ENCODE results near the gene RIMS4. TPM values are rescaled to one million over a fixed set of nuclear protein-coding genes. Genes with fewer than 3 reads are reported as not detected.
A peak's percentile ranks its signal among the peaks of the same experiment; 100 is the strongest.

The RIMS4 gene
- total and polyA plus RNA-seq, 2 donors: 0.14 to 0.21 TPM

GRCh38 chr20:44736170-44737021 lies 74.0 kb downstream of the RIMS4 start:
- peak in 5 of 9 donors; percentile 28 to 75 (median 41) for DNase-seq (ENCODE audit: low read depth in 6 of 9, low spot score in 9 of 9)
- Histone ChIP-seq H3K27ac (ENCODE audit: low read depth in 1 of 2, low read length in 1 of 2) (no peak overlapping the region), H3K27me3 (ENCODE audit: control insufficient read depth in 2 of 2, insufficient read depth in 1 of 2, low read length in 1 of 2) (peaks cover 0 to 3% of the 10 kb centered on the region in 2 donors), H3K36me3 (ENCODE audit: control insufficient read depth in 2 of 2, insufficient read depth in 2 of 2, low read length in 1 of 2) (no peaks in the 10 kb centered on the region), H3K4me3 (ENCODE audit: low read length in 2 of 2) (no peak overlapping the region), H3K4me1 (ENCODE audit: control insufficient read depth in 2 of 2, insufficient read depth in 2 of 2, low read length in 2 of 2) (peaks cover 0 to 3% of the 10 kb centered on the region in 2 donors), H3K9me3 (ENCODE audit: control insufficient read depth in 2 of 2, insufficient read depth in 1 of 2, low read length in 1 of 2) (peaks cover 0 to 3% of the 10 kb centered on the region in 2 donors)
- 69% methylated on average over 6 of the region's 6 CpGs for WGBS

DNA sequence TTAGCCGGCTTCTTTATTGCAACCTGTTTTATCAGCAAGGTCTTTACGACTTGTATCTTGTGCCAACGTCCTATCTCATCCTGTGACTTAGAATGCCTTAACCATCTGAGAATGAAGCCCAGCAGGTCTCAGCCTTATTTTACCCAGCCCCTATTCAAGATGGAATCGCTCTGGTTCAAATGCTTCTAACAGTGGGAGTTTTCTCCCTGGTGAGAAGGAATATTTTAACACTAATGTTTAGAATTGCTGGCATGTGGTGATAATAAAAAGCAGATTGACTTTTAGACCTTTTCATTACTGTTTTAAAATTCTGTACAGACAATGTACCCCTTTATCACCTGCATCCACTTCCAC lies 74.6 kb downstream of the RIMS4 start:
- peaks cover 0 to 3% of the 10 kb centered on the region in 2 donors for H3K9me3 ChIP-seq (ENCODE audit: control insufficient read depth in 2 of 2, insufficient read depth in 1 of 2, low read length in 1 of 2)
- H3K27me3 ChIP-seq (ENCODE audit: control insufficient read depth in 2 of 2, insufficient read depth in 1 of 2, low read length in 1 of 2): no peaks in the 10 kb centered on the region
- H3K36me3 ChIP-seq (ENCODE audit: control insufficient read depth in 2 of 2, insufficient read depth in 2 of 2, low read length in 1 of 2): no peaks in the 10 kb centered on the region
- 97% methylated on average over 4 of the region's 4 CpGs for WGBS
- no peak for DNase-seq (ENCODE audit: low read depth in 6 of 9, low spot score in 9 of 9)
- H3K4me1 ChIP-seq (ENCODE audit: control insufficient read depth in 2 of 2, insufficient read depth in 2 of 2, low read length in 2 of 2): peaks cover 0 to 3% of the 10 kb centered on the region in 2 donors
- H3K27ac ChIP-seq (ENCODE audit: low read depth in 1 of 2, low read length in 1 of 2): no peak overlapping the region
- H3K4me3 ChIP-seq (ENCODE audit: low read length in 2 of 2): no peak overlapping the region

- peaks cover 0 to 3% of the 10 kb centered on the region in 2 donors for H3K9me3 ChIP-seq (ENCODE audit: control insufficient read depth in 2 of 2, insufficient read depth in 1 of 2, low read length in 1 of 2)
- H3K4me3 ChIP-seq (ENCODE audit: low read length in 2 of 2): no peak overlapping the region
- H3K27ac ChIP-seq (ENCODE audit: low read depth in 1 of 2, low read length in 1 of 2): no peak overlapping the region
- H3K27me3 ChIP-seq (ENCODE audit: control insufficient read depth in 2 of 2, insufficient read depth in 1 of 2, low read length in 1 of 2): no peaks in the 10 kb centered on the region
- no peak for DNase-seq (ENCODE audit: low read depth in 6 of 9, low spot score in 9 of 9)
- 88% methylated on average over 3 of the region's 3 CpGs for WGBS
- no peaks in the 10 kb centered on the region for H3K36me3 ChIP-seq (ENCODE audit: control insufficient read depth in 2 of 2, insufficient read depth in 2 of 2, low read length in 1 of 2)
- H3K4me1 ChIP-seq (ENCODE audit: control insufficient read depth in 2 of 2, insufficient read depth in 2 of 2, low read length in 2 of 2): peaks cover 0 to 3% of the 10 kb centered on the region in 2 donors
Measured at GRCh38 chr20:44734938-44735337, 75.4 kb downstream of the RIMS4 start.

DNA sequence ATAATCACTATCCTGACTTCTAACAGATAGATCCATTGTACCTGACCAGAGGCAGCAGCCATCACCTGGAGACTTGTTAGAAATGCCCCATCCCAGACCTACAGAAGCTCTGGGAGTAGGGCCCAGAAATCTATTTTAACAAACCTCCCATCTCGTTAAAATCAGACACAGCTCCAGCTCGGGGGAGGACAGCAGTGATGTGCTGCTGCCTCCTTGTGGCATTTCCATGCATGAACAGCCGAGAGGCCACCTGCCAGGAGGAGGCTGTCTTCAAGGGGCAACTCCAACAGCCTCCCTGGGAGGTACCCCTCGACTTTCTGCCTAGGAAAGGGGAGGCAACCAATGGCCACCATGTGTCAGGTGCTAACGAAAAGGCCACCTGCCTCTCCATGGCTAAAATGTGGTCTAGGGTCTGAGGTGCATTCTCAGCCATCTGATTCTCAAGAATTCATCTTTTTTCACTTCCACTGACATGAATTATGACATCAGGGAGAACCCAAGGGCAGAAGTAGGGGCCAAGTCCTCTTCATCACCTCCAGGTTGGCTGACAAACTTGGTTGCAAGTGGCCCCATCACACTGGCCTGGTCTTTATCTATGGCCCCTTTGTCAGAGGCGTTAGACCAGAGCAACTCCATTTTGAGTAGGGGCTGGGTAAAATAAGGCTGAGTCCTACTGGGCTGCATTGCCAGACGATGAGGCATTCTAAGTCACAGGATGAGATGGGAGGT lies 76.8 kb downstream of the RIMS4 start:
- Histone ChIP-seq H3K27me3 (ENCODE audit: control insufficient read depth in 2 of 2, insufficient read depth in 1 of 2, low read length in 1 of 2) (no peaks in the 10 kb centered on the region), H3K36me3 (ENCODE audit: control insufficient read depth in 2 of 2, insufficient read depth in 2 of 2, low read length in 1 of 2) (no peaks in the 10 kb centered on the region), H3K9me3 (ENCODE audit: control insufficient read depth in 2 of 2, insufficient read depth in 1 of 2, low read length in 1 of 2) (peaks cover 0 to 3% of the 10 kb centered on the region in 2 donors), H3K4me3 (ENCODE audit: low read length in 2 of 2) (no peak overlapping the region), H3K4me1 (ENCODE audit: control insufficient read depth in 2 of 2, insufficient read depth in 2 of 2, low read length in 2 of 2) (peaks cover 0 to 3% of the 10 kb centered on the region in 2 donors), H3K27ac (ENCODE audit: low read depth in 1 of 2, low read length in 1 of 2) (no peak overlapping the region)
- WGBS: 35% methylated on average over 7 of the region's 7 CpGs
- peak in 8 of 9 donors; percentile 45 to 82 (median 61) for DNase-seq (ENCODE audit: low read depth in 6 of 9, low spot score in 9 of 9)

- WGBS: 78% methylated on average over 6 of the region's 6 CpGs
- H3K27ac ChIP-seq (ENCODE audit: low read depth in 1 of 2, low read length in 1 of 2): no peak overlapping the region
- no peaks in the 10 kb centered on the region for H3K27me3 ChIP-seq (ENCODE audit: control insufficient read depth in 2 of 2, insufficient read depth in 1 of 2, low read length in 1 of 2)
- peaks cover 0 to 3% of the 10 kb centered on the region in 2 donors for H3K4me1 ChIP-seq (ENCODE audit: control insufficient read depth in 2 of 2, insufficient read depth in 2 of 2, low read length in 2 of 2)
- peaks cover 0 to 3% of the 10 kb centered on the region in 2 donors for H3K9me3 ChIP-seq (ENCODE audit: control insufficient read depth in 2 of 2, insufficient read depth in 1 of 2, low read length in 1 of 2)
- DNase-seq (ENCODE audit: low read depth in 6 of 9, low spot score in 9 of 9): no peak
- H3K4me3 ChIP-seq (ENCODE audit: low read length in 2 of 2): no peak overlapping the region
- no peaks in the 10 kb centered on the region for H3K36me3 ChIP-seq (ENCODE audit: control insufficient read depth in 2 of 2, insufficient read depth in 2 of 2, low read length in 1 of 2)
Measured at GRCh38 chr20:44732327-44732726, 78.0 kb downstream of the RIMS4 start.

DNA sequence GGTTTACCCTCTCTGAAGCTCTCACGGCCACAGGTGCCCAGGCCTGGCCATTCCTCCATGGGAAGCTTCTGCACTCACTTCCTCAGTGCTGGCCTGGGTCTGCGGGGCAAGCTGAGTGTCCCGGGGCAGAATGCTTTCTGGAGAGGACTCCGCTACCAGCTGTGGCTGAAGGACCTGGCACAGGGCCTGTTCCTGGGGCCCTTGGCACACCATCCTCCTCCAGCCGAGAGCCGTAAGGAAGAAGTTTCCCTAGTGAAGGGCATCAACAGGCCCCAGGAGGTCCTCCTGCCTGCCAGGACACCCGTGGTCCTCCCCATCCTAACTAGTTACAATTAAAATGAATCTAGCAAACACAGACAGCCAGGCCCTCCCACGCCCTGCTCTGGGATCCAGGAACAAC lies 78.7 kb downstream of the RIMS4 start:
- Histone ChIP-seq H3K27me3 (ENCODE audit: control insufficient read depth in 2 of 2, insufficient read depth in 1 of 2, low read length in 1 of 2) (no peaks in the 10 kb centered on the region), H3K36me3 (ENCODE audit: control insufficient read depth in 2 of 2, insufficient read depth in 2 of 2, low read length in 1 of 2) (no peaks in the 10 kb centered on the region), H3K9me3 (ENCODE audit: control insufficient read depth in 2 of 2, insufficient read depth in 1 of 2, low read length in 1 of 2) (peaks cover 0 to 3% of the 10 kb centered on the region in 2 donors), H3K27ac (ENCODE audit: low read depth in 1 of 2, low read length in 1 of 2) (no peak overlapping the region), H3K4me1 (ENCODE audit: control insufficient read depth in 2 of 2, insufficient read depth in 2 of 2, low read length in 2 of 2) (peaks cover 0 to 3% of the 10 kb centered on the region in 2 donors), H3K4me3 (ENCODE audit: low read length in 2 of 2) (no peak overlapping the region)
- no peak for DNase-seq (ENCODE audit: low read depth in 6 of 9, low spot score in 9 of 9)
- WGBS: 95% methylated on average over 8 of the region's 8 CpGs

- no peaks in the 10 kb centered on the region for H3K9me3 ChIP-seq (ENCODE audit: control insufficient read depth in 2 of 2, insufficient read depth in 1 of 2, low read length in 1 of 2)
- H3K27ac ChIP-seq (ENCODE audit: low read depth in 1 of 2, low read length in 1 of 2): no peak overlapping the region
- WGBS: 98% methylated on average over 2 of the region's 2 CpGs
- no peak overlapping the region for H3K4me3 ChIP-seq (ENCODE audit: low read length in 2 of 2)
- no peaks in the 10 kb centered on the region for H3K36me3 ChIP-seq (ENCODE audit: control insufficient read depth in 2 of 2, insufficient read depth in 2 of 2, low read length in 1 of 2)
- DNase-seq (ENCODE audit: low read depth in 6 of 9, low spot score in 9 of 9): no peak
- no peaks in the 10 kb centered on the region for H3K27me3 ChIP-seq (ENCODE audit: control insufficient read depth in 2 of 2, insufficient read depth in 1 of 2, low read length in 1 of 2)
- no peaks in the 10 kb centered on the region for H3K4me1 ChIP-seq (ENCODE audit: control insufficient read depth in 2 of 2, insufficient read depth in 2 of 2, low read length in 2 of 2)
Measured at GRCh38 chr20:44730441-44730840, 79.9 kb downstream of the RIMS4 start.

GRCh38 chr20:44728801-44729443 lies 81.4 kb downstream of the RIMS4 start:
- no peak for DNase-seq (ENCODE audit: low read depth in 6 of 9, low spot score in 9 of 9)
- no peak overlapping the region for H3K27ac ChIP-seq (ENCODE audit: low read depth in 1 of 2, low read length in 1 of 2)
- H3K36me3 ChIP-seq (ENCODE audit: control insufficient read depth in 2 of 2, insufficient read depth in 2 of 2, low read length in 1 of 2): no peaks in the 10 kb centered on the region
- WGBS: 61% methylated on average over 9 of the region's 9 CpGs
- no peaks in the 10 kb centered on the region for H3K9me3 ChIP-seq (ENCODE audit: control insufficient read depth in 2 of 2, insufficient read depth in 1 of 2, low read length in 1 of 2)
- H3K27me3 ChIP-seq (ENCODE audit: control insufficient read depth in 2 of 2, insufficient read depth in 1 of 2, low read length in 1 of 2): peaks cover 0 to 7% of the 10 kb centered on the region in 2 donors
- H3K4me1 ChIP-seq (ENCODE audit: control insufficient read depth in 2 of 2, insufficient read depth in 2 of 2, low read length in 2 of 2): no peaks in the 10 kb centered on the region
- no peak overlapping the region for H3K4me3 ChIP-seq (ENCODE audit: low read length in 2 of 2)

GRCh38 chr20:44727651-44728050 lies 82.7 kb downstream of the RIMS4 start:
- no peaks in the 10 kb centered on the region for H3K9me3 ChIP-seq (ENCODE audit: control insufficient read depth in 2 of 2, insufficient read depth in 1 of 2, low read length in 1 of 2)
- H3K27ac ChIP-seq (ENCODE audit: low read depth in 1 of 2, low read length in 1 of 2): no peak overlapping the region
- no peaks in the 10 kb centered on the region for H3K4me1 ChIP-seq (ENCODE audit: control insufficient read depth in 2 of 2, insufficient read depth in 2 of 2, low read length in 2 of 2)
- WGBS: 96% methylated on average over 2 of the region's 2 CpGs
- H3K36me3 ChIP-seq (ENCODE audit: control insufficient read depth in 2 of 2, insufficient read depth in 2 of 2, low read length in 1 of 2): no peaks in the 10 kb centered on the region
- H3K27me3 ChIP-seq (ENCODE audit: control insufficient read depth in 2 of 2, insufficient read depth in 1 of 2, low read length in 1 of 2): peaks cover 0 to 7% of the 10 kb centered on the region in 2 donors
- no peak overlapping the region for H3K4me3 ChIP-seq (ENCODE audit: low read length in 2 of 2)
- DNase-seq (ENCODE audit: low read depth in 6 of 9, low spot score in 9 of 9): no peak

All from thymus (tissue), 11 donors.